Vagina (tissue), 2 donors: ENCODE data around the gene CHRM5. TPM values are rescaled to one million over a fixed set of nuclear protein-coding genes. Genes with fewer than 3 reads are reported as not detected.

Experiments used
- DNase-seq, 2 donors: peaks; one replicate each; pipeline ENCODE4 v3.0.0-alpha.2; 2017; ENCODE audit errors: extremely low spot score in 2 of 2
- H3K27ac ChIP-seq: fragments of 200-600 bp; sonication (generic); one replicate; pipeline ENCODE4 v1.5.1; 2019
- H3K27me3 ChIP-seq: fragments of 200-600 bp; sonication (generic); one replicate; pipeline ENCODE4 v1.5.1; 2019
- H3K36me3 ChIP-seq, 2 donors: fragments of 200-600 bp; sonication (generic); one replicate each; pipeline ENCODE4 v1.5.1; 2017 to 2019
- H3K4me1 ChIP-seq: fragments of 200-600 bp; sonication (generic); one replicate; pipeline ENCODE4 v1.5.1; 2019
- H3K4me3 ChIP-seq, 2 donors: fragments of 200-600 bp; sonication (generic); 1 replicate in 1 of 2; 2 replicates in 1 of 2; pipeline ENCODE4 v1.5.1; 2016 to 2019
- H3K9me3 ChIP-seq: fragments of 200-600 bp; sonication (generic); one replicate; pipeline ENCODE4 v1.5.1; 2019
- POLR2A ChIP-seq, 2 donors: fragments of 450-650 bp; IDR thresholded peaks; one replicate each; pipeline ENCODE4 v1.6.1; 2017; ENCODE audit warnings: antibody characterized with exemption in 2 of 2, mild to moderate bottlenecking in 2 of 2, moderate library complexity in 2 of 2
- POLR2AphosphoS5 ChIP-seq, 2 donors: sonication (generic); formaldehyde crosslinking; IDR thresholded peaks; one replicate each; pipeline ENCODE4 v1.9.0; 2017; ENCODE audit warnings: antibody characterized with exemption in 2 of 2, mild to moderate bottlenecking in 2 of 2, low read depth in 1 of 2; ENCODE audit not compliant: insufficient read depth in 1 of 2
- intact Hi-C: fragments of 100-400 bp; cut with DNase I; formaldehyde crosslinking; loops from one replicate; pipeline ENCODE4 v1.15.1; 2023
- total RNA-seq: library from RNA; depleted of rRNA; stranded (reverse); fragments of >200 nt; gene quantifications from one replicate; pipeline ENCODE4 v1.2.3, GENCODE V29; 2016
- TF ChIP-seq, protein P1 (sequence below), 3 experiments: fragments of 450-650 bp in 2 of 3; fragments of 200-600 bp in 1 of 3; sonication (generic) in 1 of 3; IDR thresholded peaks; one replicate each; pipeline ENCODE4 v1.5.1; 2017 to 2019; ENCODE audit warnings: antibody characterized with exemption in 3 of 3, mild to moderate bottlenecking in 2 of 3, moderate library complexity in 2 of 3

The CHRM5 gene
- total RNA-seq, 1 donor from 2014 or later, result not detected

DNA sequence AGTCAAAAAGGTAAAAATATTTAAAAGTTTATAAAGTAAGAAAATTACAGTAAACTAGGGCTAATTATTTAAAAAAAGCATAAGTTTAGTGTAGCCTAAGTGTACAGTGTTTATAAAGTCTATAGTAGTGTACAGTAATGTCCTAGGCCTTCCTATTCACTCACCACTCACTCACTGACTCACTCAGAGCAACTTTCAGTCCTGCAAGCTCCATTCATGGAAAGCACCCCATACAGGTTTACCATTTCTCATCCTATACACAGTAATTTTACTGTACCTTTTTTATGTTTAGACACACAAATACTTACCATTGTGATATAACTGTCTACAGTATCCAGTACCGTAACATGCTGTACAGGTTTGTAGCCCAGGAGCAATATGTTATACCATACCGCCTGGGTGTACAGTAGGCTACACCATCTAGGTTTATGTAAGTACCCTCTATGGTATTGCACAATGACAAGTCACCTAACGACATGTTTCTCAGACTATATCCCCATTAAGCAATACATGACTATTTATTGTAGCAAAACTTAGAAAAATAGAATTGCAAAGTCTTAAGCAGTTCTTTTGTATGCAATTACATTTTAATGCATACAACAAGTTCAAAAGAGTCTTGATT, 51.2 kb downstream of the CHRM5 start:
- Histone ChIP-seq H3K36me3 (no peaks in the 10 kb centered on the region), H3K4me3 (no peak overlapping the region), H3K27me3 (no peaks in the 10 kb centered on the region), H3K4me1 (no peaks in the 10 kb centered on the region), H3K27ac (no peak overlapping the region), H3K9me3 (no peaks in the 10 kb centered on the region)
- no peak for DNase-seq
- TF ChIP-seq POLR2A (IDR thresholded peaks at IDR 0.05), result no peak
- TF ChIP-seq, protein P1, sequence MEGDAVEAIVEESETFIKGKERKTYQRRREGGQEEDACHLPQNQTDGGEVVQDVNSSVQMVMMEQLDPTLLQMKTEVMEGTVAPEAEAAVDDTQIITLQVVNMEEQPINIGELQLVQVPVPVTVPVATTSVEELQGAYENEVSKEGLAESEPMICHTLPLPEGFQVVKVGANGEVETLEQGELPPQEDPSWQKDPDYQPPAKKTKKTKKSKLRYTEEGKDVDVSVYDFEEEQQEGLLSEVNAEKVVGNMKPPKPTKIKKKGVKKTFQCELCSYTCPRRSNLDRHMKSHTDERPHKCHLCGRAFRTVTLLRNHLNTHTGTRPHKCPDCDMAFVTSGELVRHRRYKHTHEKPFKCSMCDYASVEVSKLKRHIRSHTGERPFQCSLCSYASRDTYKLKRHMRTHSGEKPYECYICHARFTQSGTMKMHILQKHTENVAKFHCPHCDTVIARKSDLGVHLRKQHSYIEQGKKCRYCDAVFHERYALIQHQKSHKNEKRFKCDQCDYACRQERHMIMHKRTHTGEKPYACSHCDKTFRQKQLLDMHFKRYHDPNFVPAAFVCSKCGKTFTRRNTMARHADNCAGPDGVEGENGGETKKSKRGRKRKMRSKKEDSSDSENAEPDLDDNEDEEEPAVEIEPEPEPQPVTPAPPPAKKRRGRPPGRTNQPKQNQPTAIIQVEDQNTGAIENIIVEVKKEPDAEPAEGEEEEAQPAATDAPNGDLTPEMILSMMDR (IDR thresholded peaks at IDR 0.05), result no peak
- intact Hi-C loops, result no loop called here

DNA sequence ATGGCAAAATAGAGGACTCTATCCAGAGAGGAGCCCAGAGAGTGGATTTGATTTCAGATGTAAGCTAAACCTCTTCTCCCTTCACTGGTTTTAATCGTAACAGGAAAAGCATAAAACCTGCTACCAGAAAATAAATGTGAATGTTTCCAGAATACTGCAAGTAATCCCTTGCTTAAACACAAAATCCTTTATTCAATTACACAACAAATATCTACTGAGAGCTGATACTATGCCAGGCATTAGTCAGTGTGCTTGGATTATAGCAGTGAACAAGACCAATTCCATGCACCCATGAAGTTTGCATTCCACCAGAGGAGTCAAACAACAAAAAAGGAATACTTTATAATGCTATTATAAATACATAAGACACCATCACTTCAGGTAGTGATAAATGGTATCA, 55.6 kb downstream of the CHRM5 start:
- TF ChIP-seq POLR2AphosphoS5 (IDR thresholded peaks at IDR 0.05; ENCODE audit: insufficient read depth in 1 of 2, low read depth in 1 of 2), result no peak
- TF ChIP-seq, protein P1 (IDR thresholded peaks at IDR 0.05), result no peak
- no peak for TF ChIP-seq POLR2A (IDR thresholded peaks at IDR 0.05)
- H3K27ac ChIP-seq, result no peak overlapping the region
- H3K27me3 ChIP-seq, result no peaks in the 10 kb centered on the region
- H3K4me1 ChIP-seq, result no peaks in the 10 kb centered on the region
- H3K4me3 ChIP-seq, result no peak overlapping the region
- no peaks in the 10 kb centered on the region for H3K9me3 ChIP-seq
- no peaks in the 10 kb centered on the region for H3K36me3 ChIP-seq
- intact Hi-C loops, result no loop called here
- no peak for DNase-seq

DNA sequence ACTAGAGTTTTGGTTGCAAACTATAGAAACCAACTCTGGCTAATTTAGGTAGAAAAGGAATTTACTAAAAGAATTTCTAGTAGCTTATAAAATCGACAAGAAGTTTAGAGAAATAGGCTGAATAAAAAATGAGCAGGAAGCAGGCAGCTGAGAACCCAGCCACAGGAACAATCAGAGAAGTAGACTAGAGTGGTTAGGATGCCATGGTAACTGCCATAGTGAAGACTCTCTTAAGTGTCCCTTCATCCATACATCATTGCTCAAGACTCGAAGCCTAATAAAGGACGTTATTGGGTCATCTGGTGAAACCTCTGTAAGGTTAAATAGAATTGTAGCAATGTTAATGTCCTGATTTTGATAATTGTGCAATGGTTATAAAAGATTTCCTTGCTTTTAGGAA, 57.0 kb downstream of the CHRM5 start:
- TF ChIP-seq POLR2AphosphoS5 (IDR thresholded peaks at IDR 0.05; ENCODE audit: insufficient read depth in 1 of 2, low read depth in 1 of 2) (no peak), POLR2A (IDR thresholded peaks at IDR 0.05) (no peak)
- TF ChIP-seq, protein P1 (IDR thresholded peaks at IDR 0.05), result no peak
- H3K27ac ChIP-seq, result no peak overlapping the region
- no peak for DNase-seq
- H3K27me3 ChIP-seq, result no peaks in the 10 kb centered on the region
- H3K4me1 ChIP-seq, result no peaks in the 10 kb centered on the region
- intact Hi-C loops, result no loop called here
- no peaks in the 10 kb centered on the region for H3K36me3 ChIP-seq
- H3K9me3 ChIP-seq, result no peaks in the 10 kb centered on the region
- H3K4me3 ChIP-seq, result no peak overlapping the region

DNA sequence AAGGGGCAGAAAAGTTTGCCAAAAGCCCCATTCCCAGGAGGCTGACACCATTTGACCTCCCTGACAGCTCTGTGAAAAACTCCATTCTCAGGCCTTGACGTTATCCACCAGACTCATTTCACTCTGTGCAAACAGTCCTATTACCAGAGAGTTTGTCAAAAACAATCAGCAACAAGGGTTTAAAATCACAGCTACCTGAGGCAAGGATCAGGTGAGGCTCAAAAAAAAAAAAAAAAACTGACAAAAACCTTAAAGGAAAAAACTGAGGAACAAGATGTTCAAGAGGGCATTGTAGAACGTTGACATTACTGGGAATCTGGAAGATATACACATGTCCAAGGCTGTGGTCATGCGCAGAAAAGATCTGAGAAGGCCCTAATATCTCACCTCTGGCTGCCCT, 59.3 kb downstream of the CHRM5 start:
- no peak for DNase-seq
- Histone ChIP-seq H3K27ac (no peak overlapping the region), H3K4me3 (no peak overlapping the region), H3K36me3 (no peaks in the 10 kb centered on the region), H3K27me3 (no peaks in the 10 kb centered on the region), H3K9me3 (no peaks in the 10 kb centered on the region), H3K4me1 (no peaks in the 10 kb centered on the region)
- intact Hi-C loops, result no loop called here
- TF ChIP-seq, protein P1 (IDR thresholded peaks at IDR 0.05), result no peak
- TF ChIP-seq POLR2AphosphoS5 (IDR thresholded peaks at IDR 0.05; ENCODE audit: insufficient read depth in 1 of 2, low read depth in 1 of 2) (no peak), POLR2A (IDR thresholded peaks at IDR 0.05) (no peak)

DNA sequence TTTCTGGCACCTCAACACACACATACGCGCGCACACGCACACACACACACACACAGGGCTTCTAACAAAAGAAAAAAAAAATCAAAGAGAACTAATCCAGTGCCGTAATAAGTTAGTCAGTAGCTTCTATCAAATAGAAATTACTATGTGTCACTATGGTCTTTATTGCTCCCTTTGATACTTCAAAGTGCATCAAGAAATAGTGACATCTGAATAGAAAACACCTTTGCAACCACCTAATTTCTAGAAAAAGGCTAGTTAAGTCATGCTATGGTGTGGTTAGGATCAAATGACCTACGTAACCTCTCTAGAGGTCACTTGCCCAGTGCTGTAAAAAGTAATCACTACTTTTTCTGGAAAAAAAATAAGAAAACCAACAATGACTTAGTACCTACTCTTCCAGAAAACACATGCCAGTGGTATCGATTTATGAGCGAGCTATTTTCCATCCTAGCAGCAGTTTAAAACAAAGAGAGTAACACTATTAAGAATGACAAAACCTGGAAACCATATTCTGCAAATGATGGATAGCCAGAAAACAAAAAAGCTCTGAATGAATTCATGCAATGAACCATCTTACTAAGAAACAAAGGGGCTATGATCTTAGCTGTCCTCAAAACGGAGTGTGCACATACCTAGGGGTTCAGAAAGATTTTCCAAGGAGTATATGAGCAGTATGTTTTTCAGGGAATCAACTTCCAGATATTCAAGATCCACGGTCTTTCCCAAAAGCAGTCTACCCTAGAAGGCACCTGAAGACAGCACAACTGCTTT, 63.9 kb downstream of the CHRM5 start:
- Histone ChIP-seq H3K4me1 (peaks cover 2% of the 10 kb centered on the region), H3K4me3 (no peak overlapping the region), H3K27me3 (no peaks in the 10 kb centered on the region), H3K36me3 (no peaks in the 10 kb centered on the region), H3K27ac (no peak overlapping the region), H3K9me3 (no peaks in the 10 kb centered on the region)
- TF ChIP-seq POLR2A (IDR thresholded peaks at IDR 0.05), result no peak
- intact Hi-C loops, result no loop called here
- no peak for DNase-seq
